Astrocyte of the spinal cord (primary cell): ENCODE results near the gene KLF9.

Experiments used
- DNase-seq: peaks from one replicate; pipeline ENCODE4 v3.0.0; 2011; ENCODE audit warnings: low read depth, low spot score
- H3K4me3 ChIP-seq: 2 replicates; pipeline ENCODE4 v1.5.1; 2011; ENCODE audit warnings: low read depth, mild to moderate bottlenecking, low read length, moderate library complexity
- CTCF ChIP-seq: IDR thresholded peaks from 2 replicates; pipeline ENCODE4 v1.5.1; 2012; ENCODE audit warnings: low read depth, mild to moderate bottlenecking, low read length, inconsistent platforms
- in situ Hi-C: cut with HindIII; loops from 2 replicates; pipeline ENCODE4 v1.10.0; 2017; ENCODE audit warnings: low sequenced_read_pairs

The KLF9 gene

GRCh38 chr9:70425192-70425591 lies 10.7 kb upstream of the KLF9 start:
- TF ChIP-seq CTCF = no peak

GRCh38 chr9:70422371-70423043 lies 8.1 kb upstream of the KLF9 start:
- TF ChIP-seq CTCF = no peak

More at GRCh38 chr9:70425192-70425591, 10.7 kb upstream of the KLF9 start:
- in situ Hi-C loops = no loop called here
- H3K4me3 ChIP-seq = no peak overlapping the region
- no peak for DNase-seq

GRCh38 chr9:70421272-70422180 lies 7.1 kb upstream of the KLF9 start:
- peak overlapping the region; percentile 52 for H3K4me3 ChIP-seq
- TF ChIP-seq CTCF = no peak
- in situ Hi-C loops = no loop called here
- DNase-seq = peak; percentile 55

More at GRCh38 chr9:70422371-70423043, 8.1 kb upstream of the KLF9 start:
- in situ Hi-C loops = no loop called here
- H3K4me3 ChIP-seq = no peak overlapping the region
- DNase-seq = no peak

GRCh38 chr9:70420441-70421271 lies 6.2 kb upstream of the KLF9 start:
- peak; percentile 96 for DNase-seq
- peak overlapping the region; percentile 52 for H3K4me3 ChIP-seq
- in situ Hi-C loops = no loop called here
- TF ChIP-seq CTCF = no peak

GRCh38 chr9:70419556-70420440 lies 5.3 kb upstream of the KLF9 start:
- peak overlapping the region; percentile 52 for H3K4me3 ChIP-seq
- no peak for TF ChIP-seq CTCF
- DNase-seq = peak; percentile 99
- in situ Hi-C loops = no loop called here
